Fibroblast of skin of abdomen (primary cell): Measurements from ENCODE around the gene PPP2R5E.
"Not testable (repeated sequence)": the region's sequence is repeated elsewhere in the genome, so short reads cannot be mapped to it uniquely, and the experiment has no call there.

Experiments used
- DNase-seq: peaks from one replicate; pipeline ENCODE4 v3.0.0-alpha.2; 2013

The PPP2R5E gene

DNA sequence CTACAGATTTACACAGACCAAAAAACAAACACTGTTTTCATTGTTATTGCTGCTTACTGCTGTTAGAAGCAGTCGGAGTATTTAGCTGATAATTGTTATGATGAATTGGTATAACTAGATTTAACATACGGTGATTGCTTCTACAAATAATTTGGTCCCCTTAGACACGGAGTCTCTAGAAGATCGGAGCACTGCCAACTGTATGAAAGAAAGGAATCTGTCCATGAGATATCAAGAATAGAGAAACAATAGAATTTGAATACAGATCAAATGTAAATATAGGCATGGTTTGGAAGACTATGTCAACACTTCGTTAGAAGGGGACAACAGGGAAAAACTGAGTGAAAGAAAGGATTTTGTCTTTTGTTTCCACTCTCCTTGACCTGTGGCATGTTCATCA lies 110.9 kb downstream of the PPP2R5E start:
- DNase-seq: no peak

DNA sequence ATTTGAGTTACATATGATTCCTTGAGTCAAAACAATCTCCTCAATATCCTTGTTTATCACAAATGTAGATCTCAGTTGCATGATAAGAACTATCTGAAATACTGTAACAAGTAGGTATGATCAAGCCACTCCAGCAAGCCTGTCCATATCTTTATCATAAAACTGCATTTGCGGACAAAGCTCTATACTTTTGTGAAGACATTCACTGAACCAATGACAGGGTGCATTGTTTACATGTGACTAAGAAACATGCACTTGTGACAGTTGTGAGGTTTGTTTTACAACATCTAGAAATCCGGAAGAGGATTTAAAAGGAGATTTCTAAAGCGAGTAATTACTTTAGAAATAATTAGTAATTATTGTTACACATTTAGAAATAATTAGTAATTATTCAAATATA lies 111.7 kb downstream of the PPP2R5E start:
- DNase-seq: no peak

DNA sequence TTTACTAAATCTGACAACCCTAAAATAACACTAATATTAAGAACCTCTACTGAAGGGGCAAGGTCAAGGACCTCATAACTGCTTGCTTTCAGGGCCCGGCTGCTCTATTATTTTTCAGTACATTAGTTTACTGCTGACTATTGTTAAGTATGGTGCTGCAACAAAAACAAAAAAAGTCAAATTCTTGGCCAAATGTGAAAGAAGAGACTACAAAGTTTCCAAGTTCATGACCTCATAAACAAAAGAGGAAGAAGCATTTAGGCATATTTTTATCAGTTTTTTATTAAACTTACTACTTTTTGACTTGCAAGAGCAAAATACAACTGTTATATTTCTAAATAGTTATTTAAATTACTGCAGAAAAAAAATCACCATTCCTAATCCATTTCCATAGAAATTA lies 114.7 kb downstream of the PPP2R5E start:
- no peak for DNase-seq

DNA sequence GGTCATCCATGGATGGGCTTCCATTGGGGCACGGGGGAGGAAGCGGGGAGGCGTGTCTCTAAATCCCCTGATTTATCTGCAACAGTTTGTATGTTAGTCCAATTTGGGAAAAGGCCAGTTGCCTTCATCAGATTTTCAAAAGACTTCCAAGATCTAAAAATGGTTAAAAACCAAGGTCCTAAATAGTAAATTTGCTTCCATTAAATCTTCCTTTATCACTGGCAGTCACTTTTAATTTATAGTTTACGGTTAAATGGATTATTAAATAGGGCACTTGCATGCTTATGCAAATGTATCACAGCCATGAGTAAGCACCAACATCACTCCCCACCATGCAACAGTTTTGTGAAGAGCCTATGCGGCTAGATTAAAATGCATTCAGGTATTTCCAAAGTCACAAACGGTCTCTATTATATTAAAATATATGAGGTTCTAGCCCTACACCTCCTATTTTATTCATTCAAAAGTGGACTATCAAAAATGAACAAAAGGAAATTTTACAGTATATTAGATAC lies 116.3 kb downstream of the PPP2R5E start:
- DNase-seq: peak; percentile 2

DNA sequence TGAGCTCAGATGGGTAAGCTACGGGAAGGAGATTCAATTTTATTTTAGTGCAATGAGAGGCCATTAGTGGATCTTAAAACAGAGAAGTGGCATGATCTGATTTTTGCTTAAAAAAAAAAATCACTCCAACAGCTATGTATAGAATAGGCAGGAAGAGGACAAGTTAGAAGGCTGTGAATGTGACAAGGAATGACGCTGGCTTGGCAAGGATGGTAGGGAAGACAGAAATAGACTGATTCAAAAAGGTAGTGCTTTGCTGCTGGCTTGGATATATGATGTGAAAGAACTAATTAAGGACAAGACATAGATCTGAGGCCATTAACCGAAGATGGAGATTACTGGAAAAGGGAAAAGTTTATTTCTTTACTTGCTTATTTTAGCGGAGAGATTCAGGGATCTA lies 119.3 kb downstream of the PPP2R5E start:
- no peak for DNase-seq

DNA sequence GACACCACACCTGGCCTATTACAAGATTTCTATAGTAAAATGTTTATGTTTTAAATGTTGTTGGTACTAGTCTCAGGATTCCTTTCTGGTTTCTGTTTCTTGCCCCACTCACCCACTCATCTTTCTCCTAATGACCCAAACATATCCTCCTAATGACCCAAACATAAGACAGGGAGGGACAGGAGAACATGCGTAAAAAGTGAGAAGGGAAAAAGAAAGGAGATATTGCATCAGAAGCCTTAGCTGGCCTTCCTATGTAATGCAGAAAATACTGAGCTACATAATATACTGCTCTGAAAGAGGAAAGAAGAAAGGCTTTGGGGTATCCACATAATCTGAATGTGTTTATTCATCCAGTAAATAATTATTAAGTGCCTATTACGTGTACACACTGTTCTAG lies 119.8 kb downstream of the PPP2R5E start:
- no peak for DNase-seq

DNA sequence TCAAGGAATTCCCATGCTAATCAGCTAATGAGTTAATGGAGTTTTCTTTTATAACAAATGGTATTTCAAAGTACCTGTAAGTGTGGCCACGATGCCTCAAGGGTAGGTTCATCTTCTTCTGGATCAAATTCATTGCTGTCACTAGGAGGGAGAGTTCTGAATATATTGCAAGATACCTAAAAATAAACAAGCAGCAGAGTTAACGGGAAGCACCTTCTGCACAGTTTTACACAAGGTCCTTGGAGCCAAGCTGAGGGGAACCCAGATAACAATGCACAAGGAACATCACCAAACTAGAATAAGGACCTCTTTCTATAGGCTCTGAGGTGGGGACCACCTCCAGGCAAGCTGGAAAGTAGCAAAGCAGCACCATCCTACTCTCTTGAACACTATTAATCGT lies 121.3 kb downstream of the PPP2R5E start:
- no peak for DNase-seq

DNA sequence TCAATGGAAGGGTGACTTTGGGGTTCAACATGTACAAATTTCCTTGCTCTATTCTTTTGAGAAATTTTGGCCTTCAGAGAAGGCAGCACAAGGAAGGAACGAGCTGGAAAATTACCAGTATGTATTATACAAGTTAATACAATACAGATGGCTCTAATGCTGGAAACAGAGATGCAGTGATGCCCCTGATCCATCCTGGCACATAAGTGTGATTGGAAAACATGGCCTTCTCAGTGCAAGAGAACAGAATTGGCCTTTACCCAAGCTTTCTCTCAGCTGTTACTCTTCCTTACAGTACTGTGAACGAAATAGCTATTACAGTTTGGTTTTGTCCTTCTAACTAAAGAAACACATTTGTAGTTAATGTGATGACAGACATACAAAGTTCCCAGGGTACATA lies 122.0 kb downstream of the PPP2R5E start:
- no peak for DNase-seq

DNA sequence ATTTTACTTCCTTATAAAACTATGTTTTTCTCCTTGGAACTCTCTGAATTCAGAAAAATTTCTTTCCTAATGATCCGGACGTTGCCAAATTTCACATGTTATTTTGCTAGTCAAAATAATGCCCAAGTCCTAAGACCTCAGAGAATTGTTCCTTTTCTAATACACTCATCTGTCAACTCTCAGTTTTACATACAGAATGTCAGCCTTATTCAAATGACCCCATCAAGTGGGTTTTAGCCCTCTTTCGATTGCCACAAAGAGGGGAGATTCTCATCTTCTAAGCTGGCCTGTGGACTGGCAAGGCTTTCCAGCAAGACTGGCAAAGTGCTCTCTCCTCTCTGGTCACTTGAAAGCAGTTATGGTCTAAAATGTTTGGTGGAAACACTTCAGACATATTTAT lies 125.2 kb downstream of the PPP2R5E start:
- DNase-seq: no peak

DNA sequence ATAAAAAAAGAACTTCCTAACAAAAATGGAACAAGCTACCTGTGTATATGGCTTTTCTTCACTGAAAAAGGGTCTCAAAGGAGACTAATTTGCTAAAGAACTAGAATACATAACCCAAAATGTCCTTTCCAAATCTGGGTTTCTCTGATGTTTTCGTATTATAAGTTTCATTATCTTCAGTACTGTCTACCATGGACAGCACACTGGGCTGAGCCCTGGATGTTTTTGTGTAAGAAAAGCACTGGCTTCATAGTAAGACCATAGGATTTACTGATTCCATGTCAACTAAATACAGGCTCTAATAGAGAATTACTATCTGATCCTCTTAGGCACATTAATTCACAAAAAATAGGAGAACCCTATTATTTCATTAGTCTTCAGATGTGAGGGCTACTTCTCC lies 130.2 kb downstream of the PPP2R5E start:
- DNase-seq: no peak

DNA sequence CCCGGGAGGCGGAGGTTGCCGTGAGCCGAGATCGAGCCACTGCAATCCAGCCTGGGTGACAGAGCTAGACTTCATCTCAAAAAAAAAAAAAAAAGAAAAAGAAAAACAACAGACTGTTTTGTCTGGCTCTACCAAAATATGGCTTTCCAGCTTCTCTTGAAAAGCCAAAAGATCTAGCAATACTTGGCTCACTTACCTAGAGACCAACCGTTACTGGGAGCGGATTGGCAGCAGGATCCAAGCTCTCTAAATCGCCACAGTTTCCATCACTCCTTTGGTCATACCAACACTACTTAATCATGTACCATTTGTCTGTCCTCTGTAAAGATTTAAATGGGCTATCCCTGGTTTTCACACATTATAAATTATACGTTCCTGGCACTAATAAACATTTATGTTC lies 136.8 kb downstream of the PPP2R5E start:
- no peak for DNase-seq

DNA sequence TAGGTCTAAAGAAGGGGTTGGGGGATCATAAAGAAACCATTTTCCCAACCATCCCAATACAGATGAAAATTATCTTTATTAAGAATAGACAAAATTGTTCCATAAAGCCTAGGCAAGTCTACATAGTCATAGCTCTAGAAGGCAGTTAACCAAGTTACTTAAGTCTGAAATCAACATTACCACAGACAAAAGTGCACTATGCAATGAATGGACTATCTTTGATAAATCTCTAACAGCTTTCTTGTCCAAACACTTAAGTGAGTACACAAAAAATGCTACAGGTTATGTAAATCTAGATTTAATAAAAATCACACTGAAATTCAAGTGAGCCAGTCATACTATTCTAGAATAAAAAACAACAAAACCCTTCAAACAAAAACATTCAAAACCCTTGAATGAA lies 137.5 kb downstream of the PPP2R5E start:
- no peak for DNase-seq

DNA sequence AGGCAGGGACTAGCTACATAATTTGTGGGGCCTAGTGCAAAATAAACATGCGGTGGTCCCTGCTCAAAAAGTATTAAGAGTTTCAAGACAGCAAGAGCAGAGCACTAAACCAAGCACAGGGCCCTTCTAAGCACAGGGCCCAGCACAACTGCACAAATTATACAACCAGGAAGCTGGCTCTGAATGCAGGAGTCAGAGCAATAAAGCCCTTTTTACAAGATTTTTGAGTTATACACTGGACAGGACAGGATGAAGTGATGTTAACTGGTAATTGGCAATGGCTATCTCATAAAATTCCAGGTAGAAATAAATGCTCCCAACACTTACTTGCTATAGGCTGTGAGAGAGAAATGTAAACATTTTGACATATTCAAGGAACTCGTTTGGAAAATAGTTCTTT lies 138.3 kb downstream of the PPP2R5E start:
- no peak for DNase-seq

DNA sequence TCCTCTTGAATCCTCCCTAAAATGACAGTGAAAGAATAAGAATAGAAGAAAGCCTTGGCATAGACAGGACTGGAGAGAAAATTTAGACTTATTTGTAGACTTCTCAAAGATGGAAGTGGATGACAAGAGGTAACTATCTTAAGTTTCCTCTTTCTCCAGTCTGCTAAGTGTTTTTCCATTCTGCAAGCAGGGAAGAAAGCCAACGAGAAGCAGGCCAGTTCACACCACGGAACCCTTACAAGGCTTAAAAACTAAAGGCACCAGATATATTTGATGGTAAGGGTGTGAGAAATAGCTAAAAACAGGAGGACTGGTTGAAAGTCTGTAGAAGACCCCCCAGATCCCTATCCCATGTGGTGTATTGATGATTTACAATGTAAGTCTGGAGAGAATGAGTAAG lies 141.5 kb downstream of the PPP2R5E start:
- no peak for DNase-seq

DNA sequence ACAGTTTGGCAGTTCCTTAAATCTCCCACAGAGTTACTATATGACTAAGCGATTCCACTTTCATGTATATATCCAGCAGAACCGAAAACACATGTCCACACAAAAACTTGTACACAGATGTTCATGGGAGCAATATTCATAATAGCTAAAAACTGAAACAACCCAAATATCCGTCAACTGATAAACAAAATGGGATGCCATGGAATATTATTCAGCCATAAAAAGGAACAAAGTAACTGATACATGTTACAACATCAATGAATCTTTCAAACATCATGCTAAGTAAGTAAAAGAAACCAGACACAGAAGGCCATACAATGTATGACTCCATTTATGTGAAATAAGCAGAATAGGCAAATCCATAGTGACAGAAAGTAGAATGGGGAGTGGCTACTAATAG lies 144.2 kb downstream of the PPP2R5E start:
- no peak for DNase-seq

DNA sequence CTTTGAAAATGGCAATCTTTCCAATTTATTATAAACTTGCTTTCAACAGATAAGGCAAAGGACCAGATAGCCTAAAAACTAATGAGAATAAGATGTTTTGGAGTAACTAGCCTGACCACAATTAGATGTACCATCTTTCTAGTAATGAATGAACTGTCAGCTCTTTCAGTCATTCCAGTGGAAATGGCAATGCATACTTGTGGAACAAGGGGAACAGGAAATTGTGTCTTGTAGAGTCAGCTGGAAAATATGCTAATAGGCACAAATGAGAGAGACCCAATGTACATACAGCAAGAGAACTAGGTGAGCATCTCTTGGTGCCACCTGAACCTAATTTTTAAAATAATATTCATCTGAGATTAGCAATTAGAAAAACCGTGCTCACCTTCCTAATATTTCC lies 148.3 kb downstream of the PPP2R5E start:
- DNase-seq: peak; percentile 56

DNA sequence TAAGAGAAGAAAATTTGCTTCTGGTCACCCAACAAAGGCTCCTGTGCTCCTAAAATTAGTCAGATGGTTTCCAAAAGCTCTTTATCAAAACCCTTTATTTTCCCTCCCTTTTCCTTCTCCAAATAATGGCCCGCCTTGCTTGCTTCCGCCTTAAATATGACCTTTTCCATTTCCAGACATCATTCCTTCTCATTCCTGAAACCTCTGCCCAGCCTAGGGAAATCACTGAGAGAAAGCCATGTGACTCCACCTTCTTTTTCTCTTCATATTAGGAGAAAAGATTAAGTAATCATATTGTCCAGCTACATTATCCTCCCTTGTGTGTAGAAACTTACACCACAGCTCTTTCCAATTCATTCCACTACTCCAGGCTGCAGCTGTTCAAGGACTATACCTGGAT lies 148.7 kb downstream of the PPP2R5E start:
- DNase-seq: no peak

DNA sequence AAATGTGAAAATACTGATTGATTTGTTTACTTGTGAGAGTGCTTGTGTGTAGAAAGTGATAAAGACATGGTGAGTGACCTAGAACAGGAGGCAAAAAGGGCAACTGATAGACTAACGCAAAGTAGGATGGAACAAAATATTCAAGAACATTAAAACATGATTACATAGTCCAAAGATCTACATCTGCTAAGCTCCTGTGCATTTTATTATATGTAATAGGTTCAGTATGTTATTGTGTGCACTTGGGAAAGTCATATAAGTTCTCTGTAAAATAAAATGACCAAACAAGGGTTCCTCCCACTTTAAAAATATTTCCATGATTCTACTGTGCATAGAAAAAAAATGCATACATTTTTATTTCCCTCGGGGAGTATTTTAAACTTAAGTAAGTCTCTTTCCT lies 150.2 kb downstream of the PPP2R5E start:
- DNase-seq: no peak

DNA sequence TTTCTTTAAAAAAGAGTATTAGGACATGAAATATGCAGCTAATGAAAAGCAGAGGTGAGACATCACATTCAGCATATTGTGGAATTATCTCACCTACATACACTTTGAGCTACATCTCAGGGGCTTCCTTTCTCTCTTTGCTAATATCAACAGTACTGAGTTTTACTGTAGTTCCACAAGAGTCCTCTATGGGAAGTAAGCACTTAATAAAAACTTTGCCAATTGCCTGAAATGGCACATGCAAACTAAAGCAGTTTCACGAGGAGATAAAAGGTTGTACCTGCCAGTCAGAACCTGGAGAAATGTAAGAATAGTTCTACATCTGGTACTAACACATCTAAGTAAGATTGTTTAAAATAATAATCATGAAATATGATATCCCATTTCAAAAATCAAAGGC lies 150.9 kb downstream of the PPP2R5E start:
- DNase-seq: no peak

DNA sequence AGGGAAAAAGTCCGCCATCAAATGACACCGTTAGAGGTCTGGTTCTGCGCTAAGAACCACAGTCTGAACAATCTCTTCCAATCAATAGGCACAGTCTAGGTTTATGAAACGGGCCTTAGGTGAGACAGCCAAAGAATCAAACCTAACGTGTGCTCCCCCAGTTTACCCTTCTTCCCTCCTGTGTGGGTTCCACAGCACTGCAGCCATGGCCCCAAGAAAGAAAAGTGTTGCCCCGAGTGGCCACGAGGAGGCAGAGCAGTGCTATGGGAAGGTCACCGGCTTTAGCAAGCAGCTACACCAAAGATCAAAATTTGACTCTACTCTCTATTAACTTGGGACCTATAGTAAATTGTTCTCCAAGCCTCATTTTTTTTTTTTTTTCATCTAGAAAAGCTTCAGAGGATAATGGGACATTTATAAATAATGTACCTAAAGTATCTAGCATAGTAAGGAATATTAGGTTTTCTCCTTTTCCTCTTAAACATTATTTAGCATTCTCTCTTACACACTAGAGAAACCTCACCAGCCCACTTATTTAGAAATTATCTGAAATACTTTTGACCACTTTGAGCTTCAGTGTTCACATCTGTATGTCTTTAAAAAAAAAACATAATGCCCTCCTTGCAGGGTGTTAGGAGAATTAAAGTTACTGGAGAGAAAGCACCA lies 154.3 kb downstream of the PPP2R5E start:
- DNase-seq: peak; percentile 38

DNA sequence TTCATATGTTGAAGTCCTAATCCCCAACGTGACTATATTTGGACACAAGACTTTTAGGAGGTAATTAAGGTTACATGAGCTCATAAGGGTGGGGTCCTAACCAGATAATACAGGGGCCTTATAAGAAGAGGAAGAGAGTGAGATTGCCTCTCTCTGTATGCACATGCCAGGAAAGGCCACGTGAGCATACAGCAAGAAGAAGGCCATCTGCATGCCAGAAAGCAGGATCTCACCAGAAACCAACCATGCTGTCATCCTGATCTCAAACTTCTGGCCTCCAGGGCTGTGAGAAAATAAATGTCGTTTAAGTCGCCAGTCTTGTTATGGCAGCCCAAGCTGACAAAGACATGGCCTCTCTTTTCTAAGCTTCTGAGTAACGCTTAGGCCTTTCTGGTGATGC lies 155.5 kb downstream of the PPP2R5E start:
- peak; percentile 3 for DNase-seq

DNA sequence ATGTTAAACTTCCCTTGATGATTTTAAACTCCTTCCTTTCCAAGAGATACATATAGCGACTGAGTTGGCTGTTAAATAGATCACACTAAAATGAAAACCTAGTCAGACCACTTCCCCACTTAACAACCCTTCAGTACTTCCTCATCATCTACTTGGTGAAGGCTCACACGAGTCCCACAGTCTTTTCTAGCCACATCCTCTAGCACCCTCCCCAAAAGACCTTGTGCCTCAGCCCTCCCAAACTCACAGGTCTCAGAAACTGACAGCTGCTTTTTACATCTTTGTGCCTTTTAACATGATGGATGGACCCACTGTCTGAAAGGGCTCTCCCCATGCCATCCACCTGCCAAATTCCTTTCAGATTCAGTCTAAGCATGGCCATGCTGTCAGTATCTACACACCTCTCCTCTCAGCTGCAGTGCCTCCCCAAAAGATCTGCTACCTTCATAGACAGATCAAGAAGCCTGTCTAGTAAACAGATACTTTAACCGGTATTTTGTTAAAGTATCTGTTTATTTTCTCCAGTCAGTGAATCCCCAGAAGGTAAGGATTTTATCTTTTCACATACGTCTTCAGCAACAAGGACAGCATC lies 159.3 kb downstream of the PPP2R5E start:
- DNase-seq: no peak

DNA sequence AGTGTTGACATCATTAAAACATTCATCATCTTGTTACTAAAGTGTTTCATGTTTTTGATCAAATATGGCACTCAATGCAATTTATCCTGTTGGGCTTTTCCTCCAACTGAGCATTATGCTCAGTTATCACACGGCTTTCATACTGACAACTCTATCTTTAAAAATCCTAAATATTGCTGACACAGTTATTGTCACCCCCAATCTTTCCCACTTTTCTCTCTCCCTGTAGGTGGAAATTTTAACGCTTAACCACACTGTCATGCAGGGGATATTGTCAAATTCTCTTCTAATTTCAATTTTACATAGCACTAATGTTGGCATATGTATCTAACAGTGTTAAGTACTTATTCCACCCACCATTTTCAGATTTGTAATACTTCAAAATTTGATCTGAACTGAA lies 164.7 kb downstream of the PPP2R5E start:
- no peak for DNase-seq

DNA sequence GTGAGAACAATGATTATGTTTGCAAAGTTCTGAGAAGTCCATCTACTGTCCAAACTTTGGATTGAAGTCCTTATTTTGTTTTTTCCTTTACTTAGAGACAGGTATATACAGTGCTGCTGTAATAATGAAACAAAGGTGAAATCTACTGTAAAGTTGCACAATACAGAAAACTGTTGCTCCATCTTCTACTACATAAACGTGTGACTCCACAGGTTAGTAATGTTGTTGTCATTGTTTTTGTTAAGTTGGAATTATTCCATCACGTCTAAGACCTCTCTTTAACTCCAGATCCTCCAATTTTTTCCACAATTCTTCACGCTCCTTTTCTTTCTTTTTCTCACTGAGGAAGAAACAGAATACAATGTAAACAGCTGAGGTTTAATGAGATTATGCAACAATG lies 167.4 kb downstream of the PPP2R5E start:
- peak; percentile 3 for DNase-seq

DNA sequence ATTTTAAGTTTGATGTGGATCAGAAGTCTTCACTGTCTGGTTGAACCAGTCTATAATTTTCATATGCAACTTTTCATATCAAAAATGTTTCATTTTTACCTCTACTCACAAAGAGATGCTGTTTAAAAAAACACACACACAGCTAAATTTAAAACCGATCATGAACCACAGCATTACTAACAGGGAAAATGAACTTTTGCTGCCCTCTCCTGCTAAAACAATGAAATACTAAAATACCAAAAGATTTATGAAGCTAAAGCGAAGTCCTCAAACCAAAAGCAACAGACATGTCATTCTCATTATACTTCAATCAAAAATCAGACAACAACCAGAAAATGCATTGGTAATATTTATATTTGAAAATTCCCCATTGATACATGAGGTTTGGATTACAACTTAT lies 171.6 kb downstream of the PPP2R5E start:
- not testable (repeated sequence) for DNase-seq
